HG03354 (cell line): ENCODE results near the gene KRTAP15-1.

Experiments used
- ATAC-seq: cut with Tn5 transposase; IDR thresholded peaks from one replicate; pipeline ENCODE4 v1.9.1; 2021; ENCODE audit warnings: mild to moderate bottlenecking; ENCODE audit not compliant: unreplicated experiment, poor library complexity, severe bottlenecking

The KRTAP15-1 gene

DNA sequence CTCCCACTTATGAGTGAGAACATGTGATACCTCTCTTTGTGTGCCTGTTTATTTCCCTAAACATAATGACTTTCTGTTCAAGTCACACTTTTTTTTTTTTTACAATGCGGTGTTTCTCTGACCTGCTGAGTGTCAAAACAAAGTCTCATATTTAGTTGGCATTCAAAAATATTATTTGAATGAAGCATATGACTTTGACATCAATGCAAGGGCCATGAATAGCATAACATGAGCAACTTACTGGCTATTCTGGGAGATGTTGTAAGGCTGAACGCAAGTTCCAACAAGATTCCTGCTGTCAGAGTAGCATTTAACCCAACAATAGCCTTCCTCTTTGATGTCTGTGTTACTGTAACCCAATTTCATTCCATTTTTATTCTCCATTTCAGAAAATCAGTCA is 42.1 kb downstream of the KRTAP15-1 start:
- ATAC-seq = no peak

DNA sequence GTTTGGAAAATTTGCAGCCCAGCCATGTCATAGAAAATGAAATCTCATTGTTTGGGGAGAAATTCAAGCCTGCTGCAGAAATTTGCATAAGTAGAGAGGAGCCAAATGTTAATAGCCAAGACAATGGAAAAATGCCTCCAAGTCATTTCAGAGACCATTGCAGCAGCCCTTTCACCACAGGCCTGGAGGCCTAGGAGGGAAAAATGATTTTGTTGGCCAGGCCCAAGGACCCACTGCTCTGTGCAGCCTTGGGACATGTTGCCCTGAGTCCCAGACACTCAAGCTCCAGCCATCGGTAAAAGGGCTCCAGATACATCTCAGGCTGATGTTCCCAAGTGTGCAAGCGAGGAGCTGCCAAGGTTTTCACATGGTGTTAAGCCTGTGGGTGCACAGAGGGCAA is 46.1 kb downstream of the KRTAP15-1 start:
- no peak for ATAC-seq

DNA sequence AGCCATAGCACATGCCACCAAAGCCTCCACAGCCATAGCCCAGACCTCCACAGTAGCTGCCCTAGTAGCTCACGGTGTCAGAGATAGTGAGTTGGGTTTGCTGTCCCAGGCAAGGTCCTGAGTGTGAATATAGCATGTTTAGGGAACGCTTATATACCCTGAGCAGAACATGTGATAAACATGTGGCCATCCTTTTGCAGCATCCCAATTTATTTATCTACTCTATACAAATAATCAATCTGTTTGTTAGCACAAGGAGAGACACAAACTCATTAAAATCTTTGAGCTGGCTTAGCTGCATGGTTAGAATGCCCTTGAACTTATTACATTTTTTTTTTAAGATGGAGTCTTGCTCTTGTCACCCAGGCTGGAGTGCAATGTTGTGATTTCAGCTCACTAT is 47.3 kb downstream of the KRTAP15-1 start, which contains the start of gene KRTAP19-2:
KRTAP19-2 (minus strand) TSS at position 101 of the 400 bp plus-strand sequence; CDS start at position 13, 88 bp downstream.
- no peak for ATAC-seq
